Smooth muscle cell (in vitro differentiated cells): ENCODE results near the gene BATF3. TPM values are rescaled to one million over a fixed set of nuclear protein-coding genes. Genes with fewer than 3 reads are reported as not detected.
A peak's percentile ranks its signal among the peaks of the same experiment; 100 is the strongest.

Experiments used
- DNase-seq: peaks from one replicate; lab custom pipeline; 2025; ENCODE audit not compliant: unreplicated experiment; lab: John Stamatoyannopoulos, UW
- H2AFZ ChIP-seq: fragments of 200-600 bp; sonication (generic); 2 replicates; pipeline ENCODE4 v1.6.0; 2016; ENCODE audit warnings: antibody characterized with exemption, low read depth, mild to moderate bottlenecking
- H3F3A ChIP-seq: fragments of 200-600 bp; sonication (generic); 2 replicates; pipeline ENCODE4 v1.6.0; 2017; ENCODE audit warnings: antibody characterized with exemption, low read depth
- H3K27ac ChIP-seq: fragments of 200-600 bp; sonication (generic); 2 replicates; pipeline ENCODE4 v1.5.1; 2016; ENCODE audit warnings: low read depth, mild to moderate bottlenecking
- H3K27me3 ChIP-seq: fragments of 200-600 bp; sonication (generic); 2 replicates; pipeline ENCODE4 v1.6.1; 2016; ENCODE audit warnings: low read depth, mild to moderate bottlenecking
- H3K36me3 ChIP-seq: fragments of 200-600 bp; sonication (generic); 2 replicates; pipeline ENCODE4 v1.5.1; 2016; ENCODE audit warnings: low read depth
- H3K4me1 ChIP-seq: fragments of 200-600 bp; sonication (generic); 2 replicates; pipeline ENCODE4 v1.5.1; 2016; ENCODE audit warnings: low read depth
- H3K4me2 ChIP-seq: fragments of 200-600 bp; sonication (generic); 2 replicates; pipeline ENCODE4 v1.6.0; 2016; ENCODE audit warnings: mild to moderate bottlenecking
- H3K4me3 ChIP-seq: fragments of 200-600 bp; sonication (generic); 2 replicates; pipeline ENCODE4 v1.5.1; 2016; ENCODE audit warnings: mild to moderate bottlenecking
- H3K79me2 ChIP-seq: fragments of 200-600 bp; sonication (generic); 2 replicates; pipeline ENCODE4 v1.6.0; 2016; ENCODE audit warnings: low read depth, mild to moderate bottlenecking
- H3K9ac ChIP-seq: fragments of 200-600 bp; sonication (generic); 2 replicates; pipeline ENCODE4 v1.6.0; 2016; ENCODE audit warnings: low read depth
- H3K9me3 ChIP-seq: fragments of 200-600 bp; sonication (generic); replicated peaks from 2 replicates; pipeline ENCODE4 v1.5.1; 2016; ENCODE audit warnings: low read depth
- H4K20me1 ChIP-seq: fragments of 200-600 bp; sonication (generic); 2 replicates; pipeline ENCODE4 v1.6.0; 2016; ENCODE audit warnings: low read depth
- CTCF ChIP-seq: fragments of 200-600 bp; sonication (generic); IDR thresholded peaks from 2 replicates; pipeline ENCODE4 v1.5.1; 2017; ENCODE audit warnings: borderline replicate concordance, mild to moderate bottlenecking, antibody characterized with exemption; ENCODE audit not compliant: insufficient read depth, poor library complexity, severe bottlenecking
- WGBS: methylation state at CpG from one replicate; pipeline ENCODE4 v1.1.7; 2016; ENCODE audit warnings: low lambda C conversion rate; 5-methylcytosine and 5-hydroxymethylcytosine counted together
- polyA plus RNA-seq: library from polyadenylated mRNA; unstranded; fragments of >200 nt; fragmentation: Nextera tagmentation; extraction: Ambion mirVana; gene quantifications from 2 replicates; pipeline ENCODE4 v1.2.1, GENCODE V29; 2016
- total RNA-seq: library from RNA; depleted of rRNA; stranded (reverse); fragments of >200 nt; gene quantifications from 2 replicates; pipeline ENCODE4 v1.2.3, GENCODE V29; 2014

The BATF3 gene
- total and polyA plus RNA-seq, 2 experiments from 2014 or later, result 5.8 to 11.5 TPM

GRCh38 chr1:212671342-212672031 is 28.2 kb downstream of the BATF3 start:
- WGBS, result 23% methylated on average over 12 of the region's 12 CpGs

GRCh38 chr1:212670882-212671281 is 28.8 kb downstream of the BATF3 start:
- H3K4me1 ChIP-seq, result peaks cover 4% of the 10 kb centered on the region
- peaks cover 17% of the 10 kb centered on the region for H3F3A ChIP-seq
- no peaks in the 10 kb centered on the region for H3K27me3 ChIP-seq
- H3K9me3 ChIP-seq, result no peaks in the 10 kb centered on the region
- peak overlapping the region; percentile 27 for H3K4me2 ChIP-seq
- no peak overlapping the region for H2AFZ ChIP-seq
- no peak for TF ChIP-seq CTCF
- H3K79me2 ChIP-seq, result no peaks in the 10 kb centered on the region
- no peaks in the 10 kb centered on the region for H4K20me1 ChIP-seq
- DNase-seq, result no peak
- H3K36me3 ChIP-seq, result no peaks in the 10 kb centered on the region
- no peak overlapping the region for H3K9ac ChIP-seq
- no peak overlapping the region for H3K4me3 ChIP-seq
- peak overlapping the region; percentile 60 for H3K27ac ChIP-seq

More at GRCh38 chr1:212671342-212672031, 28.2 kb downstream of the BATF3 start:
- no peak overlapping the region for H3K9ac ChIP-seq
- H3F3A ChIP-seq, result peaks cover 15% of the 10 kb centered on the region
- no peaks in the 10 kb centered on the region for H3K9me3 ChIP-seq
- H3K27ac ChIP-seq, result peak overlapping the region; percentile 60
- no peaks in the 10 kb centered on the region for H3K36me3 ChIP-seq
- no peak for TF ChIP-seq CTCF
- peak overlapping the region; percentile 27 for H3K4me2 ChIP-seq
- H3K4me1 ChIP-seq, result peaks cover 4% of the 10 kb centered on the region
- no peak overlapping the region for H2AFZ ChIP-seq
- DNase-seq, result no peak
- no peaks in the 10 kb centered on the region for H3K27me3 ChIP-seq
- H3K79me2 ChIP-seq, result no peaks in the 10 kb centered on the region
- no peak overlapping the region for H3K4me3 ChIP-seq
- no peaks in the 10 kb centered on the region for H4K20me1 ChIP-seq

GRCh38 chr1:212670301-212670700 is 29.3 kb downstream of the BATF3 start:
- Histone ChIP-seq H3K9ac (no peak overlapping the region), H4K20me1 (no peaks in the 10 kb centered on the region), H2AFZ (no peak overlapping the region), H3K27me3 (no peaks in the 10 kb centered on the region), H3K9me3 (no peaks in the 10 kb centered on the region), H3F3A (peaks cover 17% of the 10 kb centered on the region), H3K27ac (no peak overlapping the region), H3K4me3 (no peak overlapping the region), H3K4me1 (peaks cover 7% of the 10 kb centered on the region), H3K79me2 (no peaks in the 10 kb centered on the region), H3K4me2 (no peak overlapping the region), H3K36me3 (no peaks in the 10 kb centered on the region)
- 91% methylated on average over 7 of the region's 7 CpGs for WGBS
- no peak for DNase-seq
- no peak for TF ChIP-seq CTCF

GRCh38 chr1:212669600-212669999 is 30.0 kb downstream of the BATF3 start:
- Histone ChIP-seq H3K4me2 (no peak overlapping the region), H2AFZ (no peak overlapping the region), H3K36me3 (no peaks in the 10 kb centered on the region), H3K27me3 (no peaks in the 10 kb centered on the region), H3K9me3 (no peaks in the 10 kb centered on the region), H3K79me2 (no peaks in the 10 kb centered on the region), H4K20me1 (no peaks in the 10 kb centered on the region), H3F3A (peaks cover 17% of the 10 kb centered on the region), H3K4me1 (peaks cover 7% of the 10 kb centered on the region), H3K4me3 (no peak overlapping the region), H3K9ac (no peak overlapping the region), H3K27ac (no peak overlapping the region)
- 88% methylated on average over 8 of the region's 8 CpGs for WGBS
- DNase-seq, result no peak
- TF ChIP-seq CTCF, result no peak
